Stimulated activated CD4-positive, alpha-beta T cell treated with anti-CD3 and anti-CD28 coated beads, Interleukin-1b, Interleukin-23, amount 100 ng/mL, for 1 hour (primary cell): Measurements from ENCODE around the gene PCSK6.

Experiments used
- DNase-seq, 2 donors: peaks; one replicate each; pipeline ENCODE4 v3.0.0-alpha.2; 2020; ENCODE audit warnings: low read depth in 2 of 2

PCSK6 gene

GRCh38 chr15:101489599-101490407 lies at the start of gene PCSK6:
Gene PCSK6, minus strand, starts transcription at chr15:101489707. Its CDS starts 37 bp downstream, at chr15:101489670.
- no peak for DNase-seq

DNA sequence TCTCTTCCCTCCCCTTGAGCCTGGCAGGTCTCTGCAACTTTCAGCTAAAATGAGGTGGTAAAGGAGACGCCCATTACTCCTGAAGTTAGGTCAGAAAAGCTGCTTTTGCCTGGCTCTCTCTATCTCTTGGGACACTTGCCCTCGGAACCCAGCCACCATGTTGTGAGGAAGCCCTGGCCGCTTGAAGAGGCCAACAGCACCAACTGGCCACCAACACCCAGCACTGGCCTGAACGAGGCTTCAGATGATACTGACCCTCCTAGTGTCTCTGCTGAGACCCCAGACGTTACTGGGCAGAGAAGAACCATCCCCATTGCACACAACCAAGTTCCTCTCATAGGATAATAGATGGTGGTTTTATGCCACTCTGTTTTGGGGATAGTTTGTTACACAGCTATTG lies 49.5 kb upstream of the PCSK6 start:
- no peak for DNase-seq

- DNase-seq, result no peak
Measured at GRCh38 chr15:101538177-101538576, 48.7 kb upstream of the PCSK6 start.

- DNase-seq, result no peak
Measured at GRCh38 chr15:101537483-101538080, 48.1 kb upstream of the PCSK6 start.

DNA sequence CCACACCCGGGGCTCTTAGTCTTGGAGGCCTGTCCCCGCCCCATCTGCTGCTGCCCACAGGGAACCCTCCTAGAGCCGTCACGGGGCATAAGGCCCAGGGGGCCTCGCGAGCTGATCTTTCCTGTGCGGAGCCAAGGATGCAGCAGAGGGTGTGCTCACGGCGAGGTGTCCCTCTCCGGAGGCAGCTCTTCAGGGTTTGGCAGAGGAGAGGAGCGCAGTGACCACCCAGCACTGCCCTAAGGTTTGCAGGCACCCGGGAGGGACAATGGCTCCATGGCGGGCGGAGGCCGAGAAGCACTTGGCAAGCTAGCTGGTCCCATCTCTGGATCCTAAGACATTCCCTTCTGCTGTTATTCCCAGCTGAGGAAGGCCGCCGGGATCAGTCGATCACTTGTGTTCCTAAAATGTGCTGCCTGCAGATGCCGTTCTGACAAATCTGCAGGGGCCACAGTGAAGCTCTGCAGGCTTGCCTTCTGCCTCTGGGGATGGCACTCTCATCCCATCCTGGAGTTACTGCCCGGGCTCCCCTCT lies 47.4 kb upstream of the PCSK6 start:
- DNase-seq, result no peak

GRCh38 chr15:101536166-101536874 lies 46.8 kb upstream of the PCSK6 start:
- no peak for DNase-seq

DNA sequence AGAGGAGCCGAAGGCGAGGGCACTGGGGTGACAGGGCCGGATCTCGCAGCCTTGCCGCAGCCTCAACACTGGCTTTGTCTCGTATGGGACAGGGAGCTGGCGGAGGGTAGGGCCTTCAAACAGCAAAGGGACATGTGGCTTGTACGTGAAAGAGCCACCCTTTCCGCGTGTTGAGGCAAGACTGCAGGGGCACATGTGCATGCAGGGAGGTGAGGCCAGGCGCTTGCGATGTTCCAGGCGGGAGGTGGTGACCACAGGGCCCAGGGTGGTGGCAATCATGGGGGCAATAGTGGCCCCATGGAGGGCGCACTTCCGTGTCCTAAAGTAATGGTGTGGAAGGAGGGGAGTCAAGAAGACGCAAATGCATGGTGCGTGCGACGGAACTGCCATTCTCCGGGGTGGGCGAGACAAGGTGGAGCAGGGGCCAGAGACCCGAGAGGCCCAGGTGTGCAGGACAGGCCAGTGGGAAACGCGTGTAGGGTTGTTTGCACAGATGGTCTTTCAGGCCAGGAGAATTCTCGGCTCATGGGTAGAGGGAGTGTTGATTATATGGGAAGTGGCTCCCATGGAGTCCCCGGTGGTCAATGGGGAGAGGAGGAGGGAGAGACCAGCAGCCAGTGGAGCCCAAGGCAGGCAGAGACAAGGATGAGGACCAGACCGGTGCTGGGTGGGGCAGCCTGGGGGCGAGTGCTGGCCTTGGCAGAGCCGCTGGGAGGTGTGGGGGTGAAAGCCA lies 45.8 kb upstream of the PCSK6 start:
- DNase-seq, result no peak

DNA sequence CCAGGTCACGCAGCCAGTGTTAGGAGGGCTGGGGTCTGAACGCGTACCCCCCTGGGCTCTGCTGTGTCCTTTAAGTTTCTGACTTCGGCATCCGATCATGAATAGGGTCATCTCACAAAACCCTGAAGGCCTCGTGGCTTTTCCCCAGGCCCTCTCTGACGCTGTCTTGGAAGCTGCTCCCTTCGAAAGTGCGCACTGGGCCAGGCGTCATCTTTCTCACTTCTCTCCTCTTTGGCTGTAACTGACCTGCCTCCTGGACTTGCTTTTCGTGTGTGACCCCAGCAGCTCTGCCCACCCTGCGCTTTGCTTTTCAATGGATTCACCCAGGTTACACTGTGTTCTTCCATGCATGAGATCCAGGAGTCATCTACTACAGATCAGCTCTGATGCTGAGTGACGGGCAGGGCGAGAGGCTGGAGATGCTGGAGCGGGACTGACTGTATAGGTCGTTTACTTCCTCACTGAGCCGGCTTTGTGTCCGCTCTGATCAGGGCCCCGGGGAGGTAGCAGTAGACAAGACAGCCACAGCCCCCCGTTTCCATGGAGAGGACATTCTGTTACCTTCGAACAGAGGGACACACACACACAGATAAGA lies 45.0 kb upstream of the PCSK6 start:
- DNase-seq, result no peak

DNA sequence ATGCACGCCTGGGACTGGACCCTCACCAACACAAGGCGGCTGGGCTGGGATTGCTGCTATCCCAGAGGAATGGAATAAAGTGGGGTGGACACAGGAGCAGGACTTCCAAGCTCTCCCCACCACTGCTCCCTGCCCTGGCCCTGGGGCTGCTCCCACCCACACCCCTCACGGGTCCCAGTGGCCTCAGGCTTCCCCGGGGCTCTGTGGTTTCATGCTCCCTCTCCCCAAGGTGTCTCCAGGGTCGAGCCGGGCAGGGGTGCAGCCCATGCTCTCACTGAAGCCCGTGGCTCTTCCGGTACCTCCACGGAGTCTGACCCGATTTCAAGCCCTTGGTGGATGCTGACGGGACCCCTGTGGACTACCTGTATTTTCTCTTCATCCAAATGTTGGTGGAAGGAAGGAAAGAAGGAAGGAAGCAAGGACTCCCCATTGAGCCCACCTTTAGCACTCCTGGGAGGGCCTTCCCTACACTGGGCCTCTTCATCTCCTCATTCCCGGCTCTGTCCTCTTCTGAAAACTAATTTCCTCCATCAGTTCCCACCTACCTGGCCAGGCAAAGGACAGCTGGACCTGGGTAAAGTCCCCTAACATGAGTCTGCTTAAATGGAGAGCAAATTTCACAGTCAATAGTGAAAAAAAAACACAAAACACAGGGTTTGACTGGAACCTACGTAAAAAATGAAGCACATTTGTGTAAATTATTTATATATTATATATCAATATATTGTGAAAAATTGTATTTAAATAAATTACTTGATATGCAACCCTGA lies 44.0 kb upstream of the PCSK6 start:
- DNase-seq, result no peak

- no peak for DNase-seq
Measured at GRCh38 chr15:101532865-101533264, 43.4 kb upstream of the PCSK6 start.

GRCh38 chr15:101531170-101531569 lies 41.7 kb upstream of the PCSK6 start:
- DNase-seq, result no peak

DNA sequence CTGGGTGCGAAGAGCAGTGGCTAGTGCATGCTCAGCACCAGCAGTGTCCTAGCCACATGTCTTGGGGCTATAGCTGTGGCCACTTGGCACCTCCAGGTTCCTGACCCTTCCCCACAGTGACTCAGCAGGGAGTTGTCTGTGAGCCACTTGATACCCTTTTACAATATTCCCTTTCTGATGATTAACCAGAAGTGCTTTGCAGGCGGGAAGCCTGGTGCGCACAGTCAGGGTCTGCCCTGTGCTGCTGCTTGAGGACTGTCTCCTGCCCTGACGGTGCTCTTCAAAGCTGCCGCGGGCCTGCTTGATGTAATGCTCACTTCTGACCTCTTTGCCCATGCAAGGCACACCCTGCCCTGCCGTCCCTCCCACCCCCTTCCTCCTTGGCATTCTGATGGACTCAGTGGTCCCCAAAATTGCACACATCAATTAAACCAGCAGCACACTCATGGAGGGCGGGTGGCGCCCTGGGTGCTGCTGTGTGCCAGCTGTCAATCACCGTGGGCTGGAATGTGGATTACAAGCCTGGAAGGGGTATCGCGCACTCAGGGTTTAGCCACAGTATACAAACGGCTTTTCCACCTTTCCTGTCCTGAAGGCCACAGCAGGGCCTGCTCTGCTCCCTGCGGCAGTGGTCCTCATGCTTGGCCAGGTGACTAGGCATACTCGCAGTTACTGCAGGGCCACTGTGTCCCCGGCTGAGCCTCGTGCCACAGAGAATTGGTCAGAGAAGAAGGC lies 40.9 kb upstream of the PCSK6 start:
- DNase-seq, result no peak

DNA sequence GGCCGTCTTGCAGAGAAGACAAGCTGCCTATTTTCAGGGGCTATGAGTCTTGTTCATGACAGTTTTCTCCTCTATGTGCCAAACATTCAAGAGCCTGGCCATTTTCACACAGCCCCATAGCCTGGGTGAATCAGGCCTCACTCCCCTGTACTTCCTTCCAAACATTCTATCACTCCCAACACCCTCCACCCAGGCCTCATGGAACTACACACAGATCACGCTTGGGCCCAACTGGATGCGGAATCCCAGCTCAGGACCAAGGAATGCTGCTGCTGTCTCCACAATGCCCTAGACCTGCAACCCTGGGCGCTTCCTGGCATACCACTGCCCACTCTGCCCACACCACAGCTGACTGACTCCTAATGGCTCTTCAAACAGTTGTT lies 39.4 kb upstream of the PCSK6 start:
- DNase-seq, result no peak

DNA sequence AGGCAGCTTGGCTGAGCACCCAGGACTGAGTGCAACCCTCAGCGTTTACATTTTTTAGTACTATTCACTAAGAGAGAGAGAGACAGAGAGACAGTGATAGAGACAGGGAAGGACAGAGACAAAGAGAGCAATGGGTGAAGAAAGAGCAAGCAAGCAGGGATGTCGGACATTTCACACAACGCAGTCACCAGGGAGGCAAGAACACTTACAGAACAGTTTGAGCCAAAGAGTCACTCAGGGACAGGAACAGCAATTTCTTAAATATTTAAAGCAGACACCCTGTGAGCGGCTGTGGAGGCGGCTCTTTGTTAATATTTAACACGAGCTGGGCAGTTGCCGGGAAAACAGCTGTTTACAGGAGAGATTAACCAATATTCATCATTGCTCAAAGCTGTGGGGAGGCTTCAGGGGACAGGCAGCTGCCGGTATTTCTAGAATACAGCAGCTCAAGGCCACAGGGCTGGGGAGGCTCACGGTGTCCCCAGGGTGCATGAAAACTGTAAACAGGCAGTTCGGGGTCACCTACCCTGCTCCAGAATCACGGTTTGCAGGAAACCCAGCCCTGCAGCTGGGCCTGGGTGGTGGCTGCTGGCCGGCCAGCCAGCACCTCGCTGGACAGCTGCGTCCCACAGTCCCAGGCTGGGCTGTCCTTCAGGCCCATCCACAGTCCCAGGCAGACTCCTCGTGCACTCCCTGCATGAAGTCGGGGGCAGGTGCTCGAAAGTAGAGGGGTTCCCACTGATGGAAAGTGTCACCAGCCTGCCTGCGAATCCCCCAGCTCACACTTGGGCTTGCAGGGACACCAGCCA lies 38.8 kb upstream of the PCSK6 start:
- no peak for DNase-seq

- no peak for DNase-seq
Measured at GRCh38 chr15:101526890-101527289, 37.4 kb upstream of the PCSK6 start.

DNA sequence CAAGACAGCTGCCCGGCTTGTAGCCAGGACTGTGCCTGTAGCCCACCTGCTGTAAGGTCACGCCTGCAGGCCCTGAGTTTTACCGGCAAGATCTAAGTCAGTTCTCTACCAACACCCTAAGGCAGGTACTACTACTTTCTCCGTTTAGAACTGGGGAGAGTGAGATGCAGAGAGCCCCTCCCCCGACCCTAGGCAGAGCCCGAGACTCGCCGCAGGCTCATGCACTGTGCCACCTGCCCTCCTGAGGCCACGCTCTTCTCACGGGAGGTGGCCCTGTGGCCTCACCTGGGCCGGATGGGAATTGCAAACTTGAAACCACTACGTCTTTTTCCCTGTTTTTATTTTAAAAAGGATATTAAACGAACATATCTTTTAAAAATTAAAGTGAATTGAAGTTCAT lies 36.9 kb upstream of the PCSK6 start:
- DNase-seq, result no peak

DNA sequence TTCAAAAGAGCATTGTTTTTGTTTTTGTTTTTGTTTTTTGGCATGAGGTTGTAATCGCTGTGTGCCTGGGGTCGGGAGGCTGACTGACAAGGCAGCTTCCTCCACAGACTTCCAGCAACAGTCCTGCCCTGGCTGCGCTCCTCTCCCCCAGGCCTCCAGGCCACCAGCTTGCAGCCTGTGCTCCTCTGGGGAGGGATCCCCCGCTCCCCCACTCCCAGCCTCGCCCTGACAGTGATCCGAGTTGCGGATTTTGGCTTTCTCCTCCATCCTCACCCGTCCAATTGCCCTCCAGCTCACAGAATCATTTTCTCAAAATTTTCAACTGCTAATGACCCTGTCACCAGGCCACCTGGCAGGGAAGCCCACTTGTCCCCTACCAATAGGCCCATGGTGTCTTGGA lies 36.5 kb upstream of the PCSK6 start:
- no peak for DNase-seq

- DNase-seq, result no peak
Measured at GRCh38 chr15:101525087-101525669, 35.7 kb upstream of the PCSK6 start.

DNA sequence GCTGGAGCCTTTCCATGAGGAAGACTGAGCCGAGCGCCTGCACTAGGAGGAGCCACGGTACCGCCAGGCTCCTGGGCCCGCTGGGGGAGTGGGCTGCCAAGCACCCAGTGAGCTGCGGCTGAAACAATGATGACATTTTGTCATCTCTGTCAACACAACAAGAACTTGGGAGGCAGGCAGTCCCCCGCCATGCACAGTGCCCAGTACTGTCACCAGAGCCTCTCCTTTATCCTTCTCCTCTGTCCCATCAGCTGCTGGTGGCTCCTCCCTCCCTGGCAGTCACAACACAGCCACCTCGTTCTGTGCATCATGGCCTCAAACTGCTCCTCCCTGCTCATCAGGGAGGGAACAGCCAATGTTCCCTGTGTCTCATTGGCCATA lies 34.0 kb upstream of the PCSK6 start:
- DNase-seq, result no peak
